ENCODE measurements around the gene PPP2R3A.

- TF ChIP-seq, protein P1, sequence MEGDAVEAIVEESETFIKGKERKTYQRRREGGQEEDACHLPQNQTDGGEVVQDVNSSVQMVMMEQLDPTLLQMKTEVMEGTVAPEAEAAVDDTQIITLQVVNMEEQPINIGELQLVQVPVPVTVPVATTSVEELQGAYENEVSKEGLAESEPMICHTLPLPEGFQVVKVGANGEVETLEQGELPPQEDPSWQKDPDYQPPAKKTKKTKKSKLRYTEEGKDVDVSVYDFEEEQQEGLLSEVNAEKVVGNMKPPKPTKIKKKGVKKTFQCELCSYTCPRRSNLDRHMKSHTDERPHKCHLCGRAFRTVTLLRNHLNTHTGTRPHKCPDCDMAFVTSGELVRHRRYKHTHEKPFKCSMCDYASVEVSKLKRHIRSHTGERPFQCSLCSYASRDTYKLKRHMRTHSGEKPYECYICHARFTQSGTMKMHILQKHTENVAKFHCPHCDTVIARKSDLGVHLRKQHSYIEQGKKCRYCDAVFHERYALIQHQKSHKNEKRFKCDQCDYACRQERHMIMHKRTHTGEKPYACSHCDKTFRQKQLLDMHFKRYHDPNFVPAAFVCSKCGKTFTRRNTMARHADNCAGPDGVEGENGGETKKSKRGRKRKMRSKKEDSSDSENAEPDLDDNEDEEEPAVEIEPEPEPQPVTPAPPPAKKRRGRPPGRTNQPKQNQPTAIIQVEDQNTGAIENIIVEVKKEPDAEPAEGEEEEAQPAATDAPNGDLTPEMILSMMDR (IDR thresholded peaks at IDR 0.05): no peak
- no peak for TF ChIP-seq POLR2A (IDR thresholded peaks at IDR 0.05)
These were observed 212.3 kb downstream of the PPP2R3A start for GRCh38 chr3:136177876-136178275.

All from prostate gland (tissue), 2 donors.